DND-41 (cell line): Measurements from ENCODE around the gene LCTL.

Experiments used
- EZH2 ChIP-seq: IDR thresholded peaks from 3 replicates; pipeline ENCODE4 v1.6.1; 2012; ENCODE audit warnings: borderline replicate concordance, low read depth, mild to moderate bottlenecking, moderate library complexity, low read length, inconsistent platforms; ENCODE audit not compliant: severe bottlenecking
- TF ChIP-seq, protein P1 (sequence below): IDR thresholded peaks from 2 replicates; pipeline ENCODE4 v1.5.1; 2012; ENCODE audit warnings: borderline replicate concordance, low read length, moderate library complexity, mild to moderate bottlenecking; ENCODE audit not compliant: poor library complexity, severe bottlenecking; ENCODE audit errors: extremely low read depth

DNA sequence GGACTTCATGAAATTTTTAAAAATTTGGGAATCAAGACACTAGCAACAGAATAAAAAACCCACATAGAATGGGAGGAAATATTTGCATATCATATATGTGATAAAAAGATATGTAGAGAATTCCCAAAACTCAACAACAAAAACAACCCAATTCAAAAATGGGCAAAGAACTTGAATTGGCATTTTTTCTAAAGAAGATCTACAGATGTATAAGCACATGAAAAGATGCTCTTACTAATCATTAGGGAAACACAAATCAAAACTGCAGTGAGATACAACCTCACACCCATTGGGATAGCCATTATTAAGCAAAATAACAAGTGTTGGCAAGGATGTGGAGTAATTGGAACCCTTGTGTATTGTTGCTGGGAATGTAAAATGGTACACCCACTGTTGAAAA, 10.1 kb downstream of the LCTL start:
- no peak for TF ChIP-seq EZH2
- TF ChIP-seq, protein P1, sequence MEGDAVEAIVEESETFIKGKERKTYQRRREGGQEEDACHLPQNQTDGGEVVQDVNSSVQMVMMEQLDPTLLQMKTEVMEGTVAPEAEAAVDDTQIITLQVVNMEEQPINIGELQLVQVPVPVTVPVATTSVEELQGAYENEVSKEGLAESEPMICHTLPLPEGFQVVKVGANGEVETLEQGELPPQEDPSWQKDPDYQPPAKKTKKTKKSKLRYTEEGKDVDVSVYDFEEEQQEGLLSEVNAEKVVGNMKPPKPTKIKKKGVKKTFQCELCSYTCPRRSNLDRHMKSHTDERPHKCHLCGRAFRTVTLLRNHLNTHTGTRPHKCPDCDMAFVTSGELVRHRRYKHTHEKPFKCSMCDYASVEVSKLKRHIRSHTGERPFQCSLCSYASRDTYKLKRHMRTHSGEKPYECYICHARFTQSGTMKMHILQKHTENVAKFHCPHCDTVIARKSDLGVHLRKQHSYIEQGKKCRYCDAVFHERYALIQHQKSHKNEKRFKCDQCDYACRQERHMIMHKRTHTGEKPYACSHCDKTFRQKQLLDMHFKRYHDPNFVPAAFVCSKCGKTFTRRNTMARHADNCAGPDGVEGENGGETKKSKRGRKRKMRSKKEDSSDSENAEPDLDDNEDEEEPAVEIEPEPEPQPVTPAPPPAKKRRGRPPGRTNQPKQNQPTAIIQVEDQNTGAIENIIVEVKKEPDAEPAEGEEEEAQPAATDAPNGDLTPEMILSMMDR = no peak
